Anterior cingulate cortex (tissue), 58 donors: ENCODE results near the gene HMCN2.

Source experiments
- DNase-seq, 58 donors: peaks; one replicate each; lab custom pipeline; 2025; lab: John Stamatoyannopoulos, UW

The HMCN2 gene

DNA sequence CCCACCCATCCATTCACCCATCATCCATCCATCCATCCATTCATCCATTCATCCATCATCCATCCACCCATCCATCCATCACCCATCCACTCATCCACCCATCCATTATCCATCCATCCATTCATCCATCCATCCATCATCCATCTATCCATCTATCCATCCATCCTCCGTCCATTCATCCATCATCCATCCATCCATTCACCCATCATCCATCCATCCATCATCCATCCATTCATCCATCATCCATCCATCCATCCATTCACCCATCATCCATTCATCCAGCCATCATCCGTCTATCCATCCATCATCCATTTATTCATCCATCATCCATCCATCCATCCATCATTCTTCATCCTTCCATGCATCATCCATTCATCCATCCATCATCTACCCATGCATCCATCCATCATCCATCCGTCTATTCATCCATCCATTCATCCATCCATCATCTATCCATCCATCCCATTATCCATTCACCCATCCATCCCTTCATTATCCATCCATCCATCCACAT lies 189.3 kb downstream of the HMCN2 start:
- DNase-seq = no peak

DNA sequence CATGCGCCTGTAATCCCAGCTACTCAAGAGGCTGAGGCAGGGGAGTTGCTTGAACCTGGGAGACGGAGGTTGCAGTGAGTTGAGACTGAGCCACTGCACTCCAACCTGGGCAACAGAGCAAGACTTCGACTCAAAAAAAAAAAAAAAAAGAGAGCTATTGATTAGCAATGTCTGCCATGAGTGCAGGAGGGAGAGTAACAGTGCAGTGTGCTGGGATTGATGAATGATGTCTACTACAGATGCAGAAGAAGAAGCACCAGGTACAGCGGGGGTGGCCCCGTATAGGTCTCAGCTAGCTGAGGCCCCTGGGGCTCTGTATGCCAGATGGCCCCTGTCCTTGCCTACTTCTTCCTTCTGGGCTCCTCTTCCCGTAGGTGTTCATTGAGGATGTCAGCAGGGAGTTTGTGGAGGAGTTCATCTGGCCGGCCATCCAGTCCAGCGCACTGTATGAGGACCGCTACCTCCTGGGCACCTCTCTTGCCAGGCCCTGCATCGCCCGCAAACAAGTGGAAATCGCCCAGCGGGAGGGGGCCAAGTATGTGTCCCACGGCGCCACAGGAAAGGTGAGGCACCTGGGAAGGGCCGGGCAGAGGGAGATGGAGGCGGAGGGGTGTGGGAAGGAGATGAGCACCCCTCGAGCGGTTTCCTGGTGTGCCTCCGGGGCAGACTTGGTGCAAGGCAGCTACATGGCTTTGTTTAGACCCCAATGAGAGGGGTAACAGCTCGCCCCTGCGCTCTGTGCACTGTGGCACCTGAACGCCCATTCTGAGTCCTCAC lies 192.7 kb downstream of the HMCN2 start:
- no peak for DNase-seq

DNA sequence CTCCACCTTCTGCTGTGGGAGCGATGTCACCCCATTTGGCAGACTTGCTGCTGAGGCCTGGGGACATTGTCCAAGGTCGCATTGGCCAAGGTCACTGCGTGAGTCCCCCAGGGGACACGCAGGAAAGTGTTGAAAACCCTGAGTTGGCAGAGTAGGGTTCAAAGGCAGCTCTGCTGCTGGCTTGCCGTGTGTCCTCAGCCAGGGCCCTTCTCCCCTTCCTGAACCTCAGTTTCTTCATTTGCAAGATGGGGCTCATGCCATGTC lies 193.2 kb downstream of the HMCN2 start:
- no peak for DNase-seq

- no peak for DNase-seq
Observed at GRCh38 chr9:130459151-130459550, 193.6 kb downstream of the HMCN2 start.

GRCh38 chr9:130459941-130460669 lies 194.5 kb downstream of the HMCN2 start:
- DNase-seq = peak in 1 of 58 donors; percentile 17

DNA sequence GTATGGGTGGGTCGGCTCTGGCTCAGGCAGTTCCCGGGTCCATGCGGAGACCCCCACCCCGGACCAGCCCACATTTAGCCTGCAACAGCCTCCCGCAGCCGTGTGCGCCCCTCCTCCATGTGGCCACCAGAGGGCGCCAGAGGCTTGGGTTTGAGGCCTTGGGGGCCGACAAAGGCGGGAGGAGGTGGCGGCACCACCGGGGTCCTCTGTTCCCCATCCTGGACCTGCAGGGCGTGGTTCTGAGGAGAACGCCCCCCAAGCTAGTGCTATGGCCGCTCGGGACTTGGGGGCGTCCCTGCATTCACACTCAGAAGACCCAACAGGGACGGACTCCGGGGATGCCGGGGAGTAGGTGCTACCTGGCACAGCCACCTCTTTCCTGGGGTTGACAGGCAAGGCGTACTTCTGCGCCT lies 195.7 kb downstream of the HMCN2 start:
- peak in 39 of 58 donors; percentile 11 to 80 (median 28) for DNase-seq

DNA sequence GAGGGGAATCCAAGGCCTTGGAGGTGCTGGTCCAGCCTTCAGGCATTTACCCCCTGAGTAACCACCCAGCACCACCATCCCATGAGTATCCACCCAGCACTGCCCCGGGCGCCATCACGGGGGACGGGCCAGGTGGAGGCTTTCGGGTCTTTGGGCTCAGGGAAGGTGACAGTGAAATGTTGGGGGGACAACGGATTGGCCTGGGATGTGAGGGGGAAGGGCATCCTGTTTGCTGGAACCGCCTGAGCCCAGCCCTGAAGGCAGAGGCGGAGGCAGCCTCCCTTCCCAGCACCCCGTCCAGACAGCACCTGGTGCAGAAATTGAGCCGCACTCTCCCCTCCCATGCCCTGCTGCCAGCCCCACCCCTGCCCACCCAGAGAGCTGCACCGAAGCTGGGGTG lies 196.2 kb downstream of the HMCN2 start:
- DNase-seq = no peak

DNA sequence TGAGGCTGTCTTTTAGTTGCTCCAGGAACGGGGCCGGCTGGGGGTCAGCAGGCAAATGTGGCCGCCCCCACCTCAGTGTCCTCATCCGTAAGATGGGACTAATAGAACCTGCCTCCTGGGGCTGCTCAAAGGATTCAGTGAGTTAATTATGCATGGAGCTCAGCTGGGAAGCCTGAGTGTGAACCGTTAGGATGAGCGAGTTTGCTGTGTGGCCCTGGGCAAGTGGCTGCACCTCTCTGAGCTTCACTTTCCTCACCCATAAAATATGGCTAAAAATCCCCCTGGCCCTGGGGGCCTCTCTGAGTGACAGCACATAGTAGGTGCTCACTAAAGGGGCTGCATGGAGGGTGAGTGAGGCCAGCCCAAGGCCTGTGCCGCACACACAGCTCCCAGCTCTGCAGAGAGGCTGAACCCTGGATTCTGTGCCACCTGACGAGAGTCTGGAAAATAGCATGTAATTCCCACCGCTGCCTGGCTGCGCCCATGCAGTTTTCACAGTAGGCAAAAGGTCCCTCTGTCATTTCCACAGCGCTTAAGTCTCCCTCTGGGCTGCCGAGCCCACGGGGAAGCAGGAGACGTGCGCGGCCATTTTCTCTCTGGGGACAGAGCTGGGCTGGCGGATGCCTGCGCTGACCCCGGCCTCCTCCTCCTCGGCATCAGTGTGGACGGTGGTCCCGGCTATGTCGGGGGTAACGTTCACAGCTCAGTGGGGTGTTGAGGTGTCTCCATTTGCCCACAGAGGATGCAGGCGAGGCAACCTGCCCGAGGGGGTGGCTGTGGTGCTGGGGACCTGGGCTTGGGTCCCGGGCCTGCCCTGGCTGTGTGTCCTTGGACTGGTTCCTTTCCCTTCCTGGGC lies 197.4 kb downstream of the HMCN2 start:
- DNase-seq = no peak

GRCh38 chr9:130463763-130464745 lies 198.5 kb downstream of the HMCN2 start:
- DNase-seq = no peak

DNA sequence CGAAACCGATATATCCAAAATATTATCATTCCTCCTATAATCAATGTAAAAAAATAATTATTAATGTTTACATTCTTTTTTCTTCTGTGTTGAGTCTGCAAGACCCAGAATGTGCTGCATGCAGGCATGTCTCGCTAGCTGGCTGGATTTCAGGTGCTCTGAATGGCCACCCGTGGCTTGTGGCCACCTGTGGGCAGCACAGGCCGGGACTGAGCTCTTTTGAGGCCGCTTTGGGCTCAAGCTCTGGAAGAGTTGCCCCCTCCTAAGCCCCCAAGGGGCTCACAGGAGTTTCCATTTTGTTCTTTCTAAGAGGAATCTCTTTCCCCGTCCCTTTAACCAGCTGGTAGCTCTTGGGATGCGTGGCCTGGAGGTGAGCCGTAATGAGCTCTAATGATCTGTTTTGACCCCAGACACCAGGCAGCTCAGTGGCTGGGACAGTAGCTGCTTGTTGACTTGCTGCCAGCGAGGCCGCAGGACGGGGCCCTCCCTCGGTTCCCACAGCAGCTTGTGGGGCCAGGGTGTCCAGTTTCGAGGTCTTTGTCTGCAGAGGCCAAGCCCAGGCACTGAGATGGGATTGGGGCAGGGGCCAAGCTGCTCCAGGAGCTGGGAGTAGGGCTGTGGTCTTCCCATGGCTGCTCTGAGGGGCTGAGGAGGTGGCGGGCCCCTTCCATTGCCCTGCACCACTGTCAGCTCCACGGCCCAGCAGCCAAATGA lies 200.0 kb downstream of the HMCN2 start:
- DNase-seq = no peak

DNA sequence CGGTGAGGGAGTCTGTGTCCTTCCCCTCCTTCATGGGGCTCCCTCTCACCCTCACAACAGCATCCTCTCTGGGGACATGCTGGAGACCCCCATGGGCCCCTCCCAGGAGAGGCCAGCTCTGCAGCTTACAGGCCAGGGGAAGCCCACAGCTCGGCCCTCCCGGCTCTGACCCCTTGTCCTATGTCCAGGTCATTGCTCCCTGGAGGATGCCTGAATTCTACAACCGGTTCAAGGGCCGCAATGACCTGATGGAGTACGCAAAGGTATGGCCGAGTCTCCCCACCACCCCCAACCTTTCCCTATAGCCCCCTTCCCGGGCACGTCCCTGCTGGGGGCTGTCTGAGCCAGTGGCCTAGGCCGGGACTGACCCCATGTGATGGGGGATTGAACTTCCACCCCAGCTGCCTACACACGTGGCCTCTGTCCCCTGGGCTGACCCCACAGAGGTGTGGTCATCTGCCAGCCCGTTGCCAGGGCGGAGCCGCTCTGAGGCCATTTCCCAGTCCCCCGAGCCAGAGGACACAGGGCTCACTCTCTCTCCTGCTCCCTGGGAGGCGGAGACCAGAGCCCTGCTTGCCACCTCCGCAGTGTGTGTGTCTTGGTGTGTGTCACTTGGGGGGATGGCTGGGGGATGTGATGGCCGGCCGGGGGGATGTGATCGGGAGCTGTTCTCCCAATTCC lies 201.1 kb downstream of the HMCN2 start:
- DNase-seq = no peak

- peak in 3 of 58 donors; percentile 7 to 24 (median 13) for DNase-seq
Observed at GRCh38 chr9:130467316-130467715, 201.8 kb downstream of the HMCN2 start.

DNA sequence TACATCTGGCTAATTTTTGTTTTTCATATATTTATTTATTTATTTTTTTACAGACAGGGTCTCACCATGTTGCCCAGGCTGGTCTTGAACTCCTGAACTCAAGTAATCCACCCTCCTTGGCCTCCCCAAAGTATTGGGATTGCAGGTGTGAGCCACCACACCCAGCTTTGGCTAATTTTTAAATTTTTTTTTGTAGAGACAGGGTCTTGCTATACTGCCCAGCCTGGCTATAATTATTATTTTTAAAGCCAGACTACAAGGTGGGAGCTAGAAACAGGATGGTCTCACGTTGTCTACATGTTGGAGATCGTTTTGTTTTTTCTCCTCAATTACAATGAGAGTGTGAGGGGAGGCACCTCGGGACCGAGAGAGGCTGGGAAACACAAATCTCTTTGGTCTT lies 203.0 kb downstream of the HMCN2 start:
- no peak for DNase-seq

DNA sequence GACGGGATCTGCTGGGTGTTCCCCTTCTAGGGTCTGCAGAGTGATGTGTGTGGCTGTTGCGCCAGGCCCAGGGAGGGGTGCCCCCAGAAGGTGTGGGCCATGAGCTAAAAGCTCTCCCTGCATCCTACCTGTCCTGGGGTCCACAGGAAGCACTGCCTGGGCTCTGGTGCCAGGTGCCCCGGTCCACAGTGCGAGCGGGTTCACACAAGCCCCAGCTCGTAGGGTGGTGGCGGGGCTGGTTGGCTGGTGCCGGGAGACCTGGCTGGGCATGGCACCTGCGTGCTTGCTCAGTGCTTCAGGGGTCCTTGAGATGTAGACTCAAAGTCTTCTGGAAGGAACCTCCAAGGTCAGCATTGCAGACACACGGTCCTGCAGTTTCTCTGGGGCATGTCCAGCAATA lies 204.7 kb downstream of the HMCN2 start:
- DNase-seq = no peak

GRCh38 chr9:130470950-130471349 lies 205.4 kb downstream of the HMCN2 start:
- DNase-seq = no peak

- DNase-seq = no peak
Observed at GRCh38 chr9:130471411-130472183, 206.0 kb downstream of the HMCN2 start.

DNA sequence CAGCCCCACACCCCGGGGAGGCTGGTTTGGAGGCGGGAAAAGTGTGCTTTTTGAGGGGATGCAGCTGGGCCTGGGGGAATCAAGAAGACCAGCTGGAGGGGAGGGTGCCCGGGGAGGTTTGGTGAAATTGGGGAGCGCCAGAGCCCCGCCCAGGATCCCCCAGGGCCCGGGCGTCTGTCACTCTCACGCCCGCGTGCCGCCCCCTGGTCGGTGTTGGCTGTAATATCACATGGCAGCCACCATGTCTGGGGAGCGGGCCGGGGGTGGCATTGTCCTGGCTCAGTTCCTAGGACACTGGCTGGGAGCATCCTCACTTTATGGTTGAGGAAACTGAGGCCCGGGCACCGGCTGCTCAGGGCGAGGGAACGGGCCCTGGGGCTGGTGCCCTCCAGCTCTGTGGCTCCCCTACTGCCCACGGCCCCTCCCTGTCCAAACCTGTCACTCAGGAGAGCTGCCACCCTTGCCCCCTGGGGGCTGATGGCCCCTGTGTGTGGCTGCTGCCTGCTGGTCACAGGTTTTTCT lies 206.7 kb downstream of the HMCN2 start:
- DNase-seq = no peak

- no peak for DNase-seq
Observed at GRCh38 chr9:130473009-130473408, 207.4 kb downstream of the HMCN2 start.
